ENCODE measurements around the gene HNRNPA3.
"Not testable (repeated sequence)": the region's sequence is repeated elsewhere in the genome, so short reads cannot be mapped to it uniquely, and the experiment has no call there.

Gene HNRNPA3

DNA sequence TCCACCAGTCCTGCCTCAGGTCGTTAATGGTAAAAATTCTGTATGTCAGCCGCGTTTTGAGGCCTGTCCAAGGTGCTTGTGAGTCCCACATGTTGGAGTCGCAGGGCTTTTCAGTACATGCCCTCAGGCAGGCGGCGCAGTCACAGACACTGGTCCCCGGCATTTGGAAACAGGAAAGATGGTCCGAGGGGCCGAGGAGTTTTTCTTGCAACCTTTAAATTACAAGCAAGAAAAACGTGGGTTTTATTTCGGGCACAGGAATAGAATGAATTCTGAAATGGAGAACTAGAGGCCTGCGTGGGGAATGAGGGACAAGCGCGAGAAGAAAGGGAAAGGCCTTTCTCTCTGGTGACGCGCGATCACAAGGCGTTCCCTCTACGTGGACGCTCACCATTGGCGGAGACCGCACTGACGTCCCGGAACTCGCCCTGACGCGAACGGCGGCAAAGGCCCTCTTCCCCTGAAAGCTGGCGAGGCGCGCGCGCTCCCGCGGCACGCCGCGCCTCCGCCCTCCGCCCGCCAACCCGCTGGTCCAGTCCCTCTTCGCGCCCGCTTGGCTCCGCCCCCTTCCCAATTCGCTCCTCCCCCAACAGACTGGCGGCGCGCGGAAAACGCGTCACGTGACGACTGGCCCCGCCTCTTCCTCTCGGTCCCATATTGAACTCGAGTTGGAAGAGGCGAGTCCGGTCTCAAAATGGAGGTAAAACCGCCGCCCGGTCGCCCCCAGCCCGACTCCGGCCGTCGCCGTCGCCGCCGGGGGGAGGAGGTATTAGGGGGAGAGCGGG is at the start of gene HNRNPA3:
Gene HNRNPA3 (plus strand): TSS at position 689 of the 785 bp plus-strand sequence. CDS start 6 bp downstream, at position 695.
- DNase-seq: peak; percentile 82

DNA sequence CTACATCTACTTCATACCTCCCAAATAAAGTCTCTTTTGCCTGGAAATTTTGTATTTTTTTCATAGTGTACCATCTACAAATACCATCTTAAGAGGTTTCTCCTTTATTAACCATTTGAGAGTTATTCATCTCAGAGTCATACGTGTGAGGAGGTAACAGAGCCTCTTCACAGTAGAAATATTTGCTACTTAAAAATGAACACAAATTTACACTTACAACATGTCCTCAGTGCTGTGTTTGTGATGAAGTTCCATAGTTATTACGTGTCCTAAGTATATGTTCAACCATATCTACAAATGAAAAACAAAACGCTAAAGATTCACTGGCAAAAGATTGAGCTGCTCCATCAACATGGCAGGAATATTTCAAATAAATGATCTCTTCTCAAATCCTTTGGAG is 48.5 kb upstream of the HNRNPA3 start:
- no peak for DNase-seq

DNA sequence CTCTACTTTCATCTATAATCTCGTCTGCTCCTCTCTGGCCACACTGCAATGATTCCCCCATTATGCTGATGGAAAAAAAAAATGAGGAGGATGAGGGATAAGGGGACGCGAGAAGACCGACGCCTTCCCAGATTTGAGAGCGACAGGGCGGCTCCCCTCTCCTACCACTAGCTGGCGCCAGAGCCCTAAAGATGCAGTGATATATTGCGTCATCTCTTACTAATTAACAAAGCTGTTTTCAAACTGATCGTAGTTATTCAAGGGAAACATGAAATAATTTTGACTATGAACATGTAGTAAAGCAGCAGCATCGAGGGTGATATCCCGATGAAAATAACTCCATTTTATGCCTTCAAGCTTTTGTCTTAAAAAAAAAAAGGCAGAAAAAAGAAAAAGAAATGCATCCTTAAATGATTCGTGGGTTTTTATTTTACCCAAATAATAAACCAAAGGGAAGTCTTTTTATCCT is 48.0 kb upstream of the HNRNPA3 start:
- no peak for DNase-seq

DNA sequence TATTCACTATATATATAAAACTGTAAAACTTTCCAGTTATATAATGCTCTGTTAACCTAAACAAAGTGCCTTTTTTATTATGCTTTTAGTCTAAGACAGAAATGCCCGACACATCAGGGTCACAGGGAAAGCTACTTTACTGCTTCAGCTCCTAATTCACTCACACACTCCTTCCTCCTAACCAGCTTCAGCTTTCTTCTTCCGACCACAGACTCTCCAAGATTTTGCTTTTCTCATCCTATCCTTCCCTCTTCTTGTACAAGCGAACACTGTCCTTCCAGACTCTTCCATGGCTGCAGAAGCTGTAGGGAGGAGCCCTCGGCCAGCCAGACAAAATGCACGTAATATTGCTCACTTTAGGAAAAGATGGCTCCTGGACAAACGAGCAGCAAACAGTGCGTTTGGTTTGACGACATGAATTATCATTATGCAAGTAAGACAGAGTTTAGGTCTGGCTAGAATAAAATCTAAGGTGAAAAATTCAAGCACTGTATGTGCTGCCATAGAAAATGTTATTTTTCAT is 47.5 kb upstream of the HNRNPA3 start:
- DNase-seq: no peak

DNA sequence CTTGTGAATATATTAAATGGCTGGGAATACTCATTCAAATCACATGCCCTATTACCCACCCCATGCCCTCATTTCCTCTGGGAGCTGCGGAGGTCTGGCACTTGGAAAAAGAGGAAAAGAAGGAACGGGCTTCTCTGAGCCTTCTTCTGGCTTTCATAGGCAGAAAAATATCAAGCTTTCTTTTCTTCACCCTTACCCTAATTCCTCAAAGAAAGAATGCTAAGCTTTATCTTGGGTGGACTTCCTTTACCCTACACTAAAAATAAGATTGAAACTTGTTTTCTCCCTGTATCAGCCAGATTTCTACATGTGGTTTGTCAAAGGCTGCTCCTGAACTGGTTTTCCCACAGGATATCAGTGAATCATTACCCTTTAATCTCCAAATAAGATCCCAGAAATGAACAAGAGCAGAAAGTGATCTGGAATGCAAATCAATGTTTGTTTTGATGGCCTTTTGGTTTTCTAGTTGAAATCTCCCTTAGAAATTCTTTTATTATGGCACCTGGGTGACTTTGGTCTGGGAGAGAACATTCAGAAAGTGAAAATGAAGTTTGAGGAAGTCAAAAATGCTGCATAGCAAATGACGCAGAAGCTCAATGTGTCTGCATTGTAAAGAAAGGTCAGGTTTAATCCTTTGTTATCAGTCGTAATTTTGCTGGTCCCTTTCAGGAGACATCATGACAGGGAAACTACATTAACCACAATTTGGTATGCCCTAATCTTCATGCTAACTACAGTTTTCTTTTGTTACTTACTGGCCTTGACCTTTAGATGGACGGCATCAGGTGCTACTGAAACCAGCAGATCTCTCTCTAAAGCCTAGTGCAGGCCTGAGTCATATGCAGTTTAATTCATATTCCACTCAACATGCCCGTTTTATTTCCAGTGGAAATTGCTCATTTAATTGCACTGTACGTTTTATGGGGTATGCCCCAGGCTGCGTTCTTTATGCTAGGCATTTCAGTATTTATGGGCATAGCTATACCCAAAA is 46.6 kb upstream of the HNRNPA3 start:
- DNase-seq: no peak

DNA sequence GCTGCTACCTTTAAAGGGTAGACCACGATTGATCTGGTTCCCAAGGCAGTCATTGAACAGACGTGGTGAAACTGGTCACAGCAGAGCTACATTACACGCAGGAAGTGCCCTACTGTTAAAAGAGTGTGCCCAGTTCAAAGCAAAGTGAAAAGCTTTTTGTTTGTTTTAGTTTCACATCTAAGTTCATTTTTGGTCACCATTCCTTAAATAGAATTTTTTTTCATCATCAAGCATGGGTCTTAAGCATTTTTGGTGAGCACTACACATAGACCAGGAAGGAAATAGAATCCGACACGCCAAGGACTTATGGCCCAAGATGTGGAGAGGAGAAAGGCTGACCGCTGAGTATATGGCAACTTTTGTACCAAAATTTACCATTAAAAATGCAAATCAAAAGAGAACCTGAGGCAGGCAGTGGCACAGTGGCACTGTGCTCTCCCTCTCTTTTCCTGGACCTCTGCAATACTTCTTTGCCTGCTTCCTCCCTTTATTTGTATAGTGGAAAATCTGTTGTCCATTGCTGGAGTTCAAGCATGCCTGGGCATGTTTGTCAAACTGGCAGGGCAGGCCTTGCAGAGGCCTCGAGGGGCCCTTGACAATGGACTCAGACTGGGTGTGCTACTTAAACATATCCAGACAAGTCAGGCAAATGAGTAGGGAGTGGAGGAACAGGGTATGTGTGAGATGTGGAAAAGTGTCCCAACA is 42.6 kb upstream of the HNRNPA3 start:
- DNase-seq: no peak

GRCh38 chr2:177171418-177171865 is 41.2 kb upstream of the HNRNPA3 start:
- DNase-seq: no peak

DNA sequence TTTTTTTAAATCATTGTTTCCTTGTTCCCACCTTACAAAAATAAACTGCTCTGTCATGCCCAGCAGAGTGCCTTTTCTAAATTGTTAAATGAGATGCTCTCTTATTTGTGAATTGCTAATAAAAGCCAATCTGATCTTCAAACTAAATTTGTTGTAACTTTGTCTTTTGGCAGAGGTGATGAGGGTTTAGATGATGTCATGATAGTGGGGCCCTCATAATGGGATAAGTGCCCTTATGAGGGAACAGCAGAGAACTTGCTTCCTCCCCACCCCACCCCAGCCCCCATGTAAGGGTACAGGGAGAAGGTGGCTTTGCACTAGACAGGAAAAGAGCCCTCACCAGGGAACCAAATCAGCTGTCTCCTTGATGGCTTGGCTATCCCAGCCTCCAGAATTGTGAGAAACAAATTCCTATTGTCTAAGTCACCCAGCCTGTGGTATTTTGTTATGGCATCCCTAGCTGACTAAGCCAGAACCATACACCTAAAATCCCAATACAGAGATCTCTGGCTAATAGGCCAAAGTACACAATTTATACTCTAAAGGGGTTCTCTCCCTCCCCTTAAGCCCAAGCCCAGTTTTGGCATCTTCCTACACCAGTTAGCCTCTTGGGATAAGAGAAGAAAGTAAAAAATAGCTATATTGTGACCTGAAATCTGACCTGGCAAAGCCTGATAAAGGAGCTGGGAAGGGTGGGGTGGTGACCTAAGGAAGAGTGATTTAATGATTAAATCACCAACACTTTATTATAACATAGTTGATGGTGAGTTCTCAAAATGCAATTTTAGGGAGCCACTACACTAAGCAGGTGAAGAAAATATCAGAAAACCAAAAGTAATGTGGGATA is 40.3 kb upstream of the HNRNPA3 start:
- DNase-seq: peak; percentile 34

DNA sequence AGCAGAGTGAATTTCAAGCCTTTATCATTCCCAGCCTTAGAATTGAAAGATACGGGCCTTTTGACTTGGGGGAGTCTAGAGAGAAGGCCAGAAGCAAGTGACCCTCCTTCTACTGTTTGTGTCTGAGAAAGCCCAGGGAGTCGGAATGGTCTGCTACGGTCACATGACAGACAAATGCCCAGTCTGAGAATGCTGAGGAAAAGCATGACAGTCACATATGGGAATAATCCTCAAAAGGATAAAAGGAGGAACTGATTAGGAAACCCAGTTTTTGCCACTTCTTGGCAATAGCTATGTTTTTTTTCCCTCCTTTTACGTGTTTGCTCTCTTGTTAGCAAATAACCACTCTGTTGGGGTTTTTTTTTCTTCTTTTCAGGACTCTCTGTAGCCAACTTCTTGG is 38.1 kb upstream of the HNRNPA3 start:
- DNase-seq: no peak

DNA sequence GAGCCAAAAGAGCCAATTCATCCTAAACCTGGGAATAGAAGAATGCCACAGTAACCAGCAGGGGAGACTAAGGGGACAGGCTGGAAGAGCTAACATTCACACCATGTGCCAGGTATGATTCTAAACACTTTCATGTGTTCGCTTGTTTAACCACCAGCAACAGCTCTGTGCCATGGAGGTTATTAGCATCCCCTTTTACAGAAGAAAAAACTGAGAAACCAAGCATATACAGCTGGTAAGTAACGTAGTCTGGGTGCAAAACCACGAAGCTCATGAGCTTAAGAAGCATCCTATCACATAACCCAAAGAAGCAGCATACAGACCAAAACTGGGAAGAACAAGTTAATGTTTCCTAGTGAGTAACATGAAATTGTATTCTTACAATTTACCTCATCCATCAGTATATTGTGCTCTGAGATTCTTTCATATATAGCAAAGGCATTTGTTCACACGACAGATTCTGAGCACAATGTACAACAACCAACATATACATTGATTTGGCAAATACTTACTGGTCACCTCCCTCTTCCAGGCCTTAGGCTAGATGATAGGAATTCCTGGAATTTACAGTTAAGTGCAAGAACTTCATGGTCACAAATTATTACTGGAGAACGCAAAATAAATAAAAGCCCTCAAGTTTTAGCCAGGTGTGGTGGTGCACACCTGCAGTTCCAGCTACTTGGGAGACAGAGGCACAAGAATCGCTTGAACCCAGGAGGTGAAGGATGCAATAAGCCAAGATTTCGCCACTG is 36.5 kb upstream of the HNRNPA3 start:
- no peak for DNase-seq

DNA sequence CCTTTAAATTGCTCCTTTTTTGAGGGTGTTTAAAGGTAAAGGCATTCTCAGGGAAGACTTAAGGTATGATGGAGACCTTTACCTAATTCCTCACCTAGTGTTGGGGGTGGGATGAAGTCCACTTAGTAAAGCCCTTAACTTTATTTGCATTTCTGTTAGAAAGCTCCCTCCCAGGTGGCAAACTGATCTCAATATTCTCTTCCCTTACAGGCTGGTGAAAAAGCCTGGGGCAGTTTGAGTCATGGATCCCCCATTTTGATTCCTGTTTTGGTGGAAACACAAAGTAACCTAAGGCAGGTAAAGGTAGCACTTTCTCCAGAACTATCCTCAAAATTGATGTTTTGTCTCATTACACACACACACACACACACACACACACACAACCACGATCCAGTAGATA is 33.8 kb upstream of the HNRNPA3 start:
- DNase-seq: no peak

DNA sequence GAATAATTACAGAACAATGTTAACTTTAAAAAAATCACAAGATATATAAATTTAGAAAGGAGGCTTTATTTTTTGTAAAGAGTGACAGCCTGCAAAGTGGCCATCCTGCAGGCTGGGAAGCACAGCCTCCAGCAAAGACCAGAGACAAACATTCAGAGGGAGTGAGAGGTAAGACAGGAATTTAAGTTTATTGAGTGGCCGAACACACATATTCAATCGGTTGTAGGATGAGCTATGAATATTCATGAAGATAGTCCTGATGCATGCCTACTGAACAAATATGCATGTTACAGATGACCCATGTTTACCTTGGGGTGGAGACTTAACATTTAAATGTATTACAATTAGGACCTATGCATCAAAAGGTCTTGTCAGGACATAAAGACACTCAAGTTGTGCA is 33.4 kb upstream of the HNRNPA3 start:
- no peak for DNase-seq

DNA sequence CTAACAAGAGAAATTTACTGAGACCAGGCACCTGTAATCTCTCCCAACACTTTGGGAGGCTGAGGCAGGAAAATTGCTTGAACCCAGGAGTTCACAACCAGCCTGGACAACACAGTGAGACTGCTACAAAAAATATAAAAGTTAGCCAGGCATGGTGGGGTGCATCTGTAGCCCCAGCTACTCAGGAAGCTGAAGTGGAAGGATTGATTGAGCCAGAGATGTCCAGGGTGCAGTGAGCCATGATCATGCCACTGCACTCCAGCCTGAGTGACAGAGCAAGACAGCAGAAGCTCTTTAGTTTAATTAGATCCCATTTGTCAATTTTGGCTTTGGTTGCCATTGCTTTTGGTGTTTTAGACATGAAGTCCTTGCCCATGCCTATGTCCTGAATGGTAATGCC is 32.9 kb upstream of the HNRNPA3 start:
- DNase-seq: not testable (repeated sequence)

- DNase-seq: no peak
Measured at GRCh38 chr2:177180269-177181000, 32.2 kb upstream of the HNRNPA3 start.

DNA sequence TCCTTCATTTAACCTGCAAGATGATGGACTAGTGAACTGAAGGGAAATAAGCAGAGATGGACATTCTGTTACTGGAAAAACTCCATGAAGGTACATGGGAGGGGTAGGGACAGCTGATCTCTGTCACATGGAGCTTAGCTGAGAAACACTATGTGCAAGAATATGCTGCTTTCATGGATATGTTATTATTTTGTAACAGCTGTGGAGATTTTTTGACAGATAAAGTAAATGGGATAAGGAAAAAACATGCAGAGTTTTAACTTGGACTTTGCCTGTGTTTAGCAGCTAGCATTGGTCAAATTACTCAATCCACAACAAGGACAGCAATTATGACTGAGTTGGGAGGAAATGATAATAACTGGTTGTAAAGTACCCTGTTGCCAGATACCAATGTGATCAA is 28.7 kb upstream of the HNRNPA3 start:
- DNase-seq: no peak

DNA sequence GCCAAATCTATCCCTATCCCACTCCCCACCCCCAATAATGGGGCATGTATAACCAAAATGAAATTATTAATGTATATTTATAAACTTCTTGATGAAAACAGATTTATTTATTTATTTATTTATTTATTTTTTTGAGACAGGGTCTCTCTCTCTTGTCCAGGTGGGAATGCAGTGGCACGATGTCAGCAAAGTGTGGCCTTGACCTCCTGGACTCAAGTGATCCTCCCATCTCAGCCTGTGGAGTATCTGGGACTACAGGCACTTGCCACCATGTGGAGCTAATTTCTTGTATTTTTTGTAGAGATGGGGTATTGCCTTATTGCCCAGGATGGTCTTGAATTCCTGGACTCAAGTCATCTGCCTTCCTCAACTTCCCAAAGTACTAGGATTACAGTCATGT is 28.0 kb upstream of the HNRNPA3 start:
- DNase-seq: no peak

DNA sequence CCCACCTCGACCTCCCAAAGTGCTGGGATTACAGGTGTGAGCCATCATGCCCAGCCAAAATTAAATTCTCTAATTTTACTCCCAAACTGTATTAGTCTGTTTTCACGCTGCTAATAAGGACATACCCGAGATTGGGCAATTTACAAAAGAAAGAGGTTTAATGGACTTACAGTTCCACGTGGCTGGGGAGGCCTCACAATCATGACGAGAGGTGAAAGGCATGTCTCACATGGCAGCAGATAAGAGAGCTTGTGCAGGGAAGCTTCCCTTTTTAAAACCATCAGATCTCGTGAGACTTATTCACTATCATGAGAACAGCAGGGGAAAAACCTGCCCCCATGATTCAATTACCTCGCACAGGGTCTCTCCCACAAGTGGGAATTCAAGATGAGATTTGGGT is 26.6 kb upstream of the HNRNPA3 start:
- not testable (repeated sequence) for DNase-seq

- DNase-seq: no peak
Measured at GRCh38 chr2:177187631-177188312, 24.8 kb upstream of the HNRNPA3 start.

All from 8988T (cell line).